ENCODE data around the gene PTTG1IP.

The PTTG1IP gene

DNA sequence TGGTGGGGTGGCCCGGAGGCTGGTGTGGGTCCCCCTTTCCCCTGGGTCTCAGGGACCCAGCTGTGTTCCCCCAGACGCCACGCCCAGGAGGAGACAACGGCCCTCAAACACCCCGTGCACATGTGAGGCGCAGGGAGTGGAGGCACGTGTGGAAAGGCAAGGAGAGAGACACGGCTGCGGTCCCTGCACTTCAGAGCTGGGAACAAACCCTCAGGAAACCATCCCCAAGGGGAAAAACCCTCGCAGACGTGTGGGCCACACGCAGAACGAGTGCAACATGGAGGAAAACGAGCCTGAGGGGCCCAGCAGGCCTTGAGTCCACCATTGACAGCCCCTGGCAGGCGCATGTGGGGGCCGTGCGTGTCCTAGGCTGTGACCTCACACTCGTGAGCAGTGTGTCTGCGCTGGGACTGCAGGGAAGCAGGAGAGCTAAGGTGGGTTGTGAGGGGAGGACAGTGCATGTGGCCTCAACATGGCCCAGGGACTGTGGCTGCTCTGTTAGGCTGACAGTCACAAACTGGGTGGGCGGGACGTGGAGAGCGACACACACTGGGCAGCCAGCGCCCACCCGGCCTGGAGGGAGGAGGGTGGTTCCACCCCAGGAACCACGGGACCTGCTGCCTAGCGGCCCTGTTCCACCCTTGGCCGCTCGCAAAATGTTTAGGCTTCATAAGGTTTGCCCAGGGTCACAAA is 27.2 kb upstream of the PTTG1IP start:
- Histone ChIP-seq H3K9ac (ENCODE audit: low read length in 2 of 2) (no peak overlapping the region), H3K4me1 (ENCODE audit: control insufficient read depth, insufficient read depth, low read length) (no peaks in the 10 kb centered on the region), H3K36me3 (ENCODE audit: control insufficient read depth in 2 of 2, insufficient read depth in 2 of 2, low read length in 2 of 2) (peaks cover 0 to 11% of the 10 kb centered on the region in 2 donors), H3K27me3 (ENCODE audit: control insufficient read depth in 1 of 2, insufficient read depth in 2 of 2, low read length in 2 of 2) (no peaks in the 10 kb centered on the region), H3K27ac (ENCODE audit: low read length) (no peak overlapping the region), H3K9me3 (ENCODE audit: control insufficient read depth in 2 of 2, low read length in 2 of 2) (no peaks in the 10 kb centered on the region), H3K4me3 (ENCODE audit: low read length in 2 of 2) (no peak overlapping the region)

DNA sequence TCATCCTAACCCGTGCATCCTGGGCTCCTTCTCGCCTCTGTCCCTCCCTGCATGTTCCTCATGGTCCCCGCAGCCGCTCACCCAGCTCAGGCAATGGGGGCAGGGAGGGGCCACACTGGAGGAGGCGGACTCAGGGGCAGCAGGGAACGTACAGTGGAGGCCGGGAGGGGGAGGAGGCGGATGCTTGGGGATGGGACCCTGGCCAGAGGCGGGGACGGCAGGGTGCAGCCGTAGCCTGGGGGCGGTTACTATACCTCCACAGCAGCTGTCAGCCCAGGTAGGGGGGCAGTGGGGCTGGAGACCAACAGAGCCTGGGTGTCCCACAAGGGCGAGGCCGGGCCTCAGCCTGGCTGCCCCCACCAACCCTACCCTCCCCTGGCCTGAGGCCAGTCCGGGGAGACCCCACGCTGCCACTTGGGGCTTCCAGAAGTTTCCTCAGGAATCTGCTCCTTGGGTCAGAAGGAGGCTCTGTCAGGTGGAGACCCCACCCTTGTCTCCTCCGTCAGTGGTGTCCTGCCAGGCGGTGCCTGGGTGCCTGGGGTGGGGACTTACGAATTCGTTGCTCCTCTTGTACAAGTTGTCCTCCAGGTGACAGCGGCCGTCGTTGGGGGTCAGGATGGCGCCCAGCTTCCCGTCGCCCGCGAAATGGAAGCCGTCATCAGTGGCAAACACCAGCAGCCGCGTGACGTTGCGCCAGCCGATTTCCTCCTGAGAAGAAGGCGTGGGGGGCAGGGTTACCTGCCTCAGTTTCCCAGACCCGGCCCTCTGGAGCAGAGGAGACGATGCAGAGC is 26.5 kb upstream of the PTTG1IP start:
- Histone ChIP-seq H3K4me3 (ENCODE audit: low read length in 2 of 2) (no peak overlapping the region), H3K4me1 (ENCODE audit: control insufficient read depth, insufficient read depth, low read length) (no peaks in the 10 kb centered on the region), H3K9ac (ENCODE audit: low read length in 2 of 2) (no peak overlapping the region), H3K9me3 (ENCODE audit: control insufficient read depth in 2 of 2, low read length in 2 of 2) (no peaks in the 10 kb centered on the region), H3K27ac (ENCODE audit: low read length) (no peak overlapping the region), H3K27me3 (ENCODE audit: control insufficient read depth in 1 of 2, insufficient read depth in 2 of 2, low read length in 2 of 2) (no peaks in the 10 kb centered on the region), H3K36me3 (ENCODE audit: control insufficient read depth in 2 of 2, insufficient read depth in 2 of 2, low read length in 2 of 2) (peaks cover 0 to 11% of the 10 kb centered on the region in 2 donors)

DNA sequence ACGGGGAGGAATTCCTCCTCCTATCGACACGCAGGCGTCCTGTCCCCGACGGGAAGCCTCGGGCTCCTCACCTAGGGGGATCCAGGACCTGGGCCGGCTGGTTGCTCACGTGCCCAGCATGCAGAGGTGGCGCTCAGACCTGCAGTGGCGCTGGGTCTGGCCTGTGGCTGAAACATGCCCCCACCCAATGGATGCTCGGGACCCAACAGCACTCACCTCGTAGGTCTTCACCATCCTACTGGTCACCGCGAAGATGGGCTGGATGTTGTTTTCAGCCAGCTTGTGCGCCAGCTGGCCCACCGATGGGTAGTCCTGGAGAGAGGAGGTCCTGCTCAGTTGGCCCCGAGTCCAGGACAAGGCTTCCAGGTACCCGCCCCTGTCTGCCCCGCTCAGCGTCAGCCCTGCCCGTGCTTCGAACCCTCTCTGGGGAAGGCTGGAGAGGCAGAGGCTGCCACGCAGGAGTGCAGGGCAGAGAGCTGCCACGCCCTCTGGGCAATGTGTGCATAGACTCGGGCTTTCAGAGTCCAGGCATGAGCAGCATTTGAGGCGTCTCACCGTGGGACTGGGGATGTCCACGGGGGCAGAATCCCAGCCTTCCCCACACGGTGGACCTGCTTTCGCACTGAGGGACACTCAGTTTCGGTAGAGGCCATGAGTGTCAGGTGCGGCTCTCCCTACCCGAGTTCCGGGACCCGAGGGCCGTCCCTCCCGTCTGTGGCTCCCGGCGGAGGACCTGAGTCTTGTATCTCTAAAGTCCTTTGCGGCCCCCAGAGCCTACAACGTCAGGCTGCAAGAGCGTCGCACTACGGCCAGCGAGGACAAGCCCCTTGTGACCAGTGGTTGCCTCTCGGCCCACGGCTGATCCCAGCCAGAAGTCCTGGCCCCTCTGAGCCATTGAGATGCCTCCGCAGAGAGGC is 25.6 kb upstream of the PTTG1IP start:
- H3K27me3 ChIP-seq (ENCODE audit: control insufficient read depth in 1 of 2, insufficient read depth in 2 of 2, low read length in 2 of 2) = no peaks in the 10 kb centered on the region
- H3K27ac ChIP-seq (ENCODE audit: low read length) = no peak overlapping the region
- H3K4me1 ChIP-seq (ENCODE audit: control insufficient read depth, insufficient read depth, low read length) = no peaks in the 10 kb centered on the region
- H3K36me3 ChIP-seq (ENCODE audit: control insufficient read depth in 2 of 2, insufficient read depth in 2 of 2, low read length in 2 of 2) = peaks cover 0 to 11% of the 10 kb centered on the region in 2 donors
- no peak overlapping the region for H3K4me3 ChIP-seq (ENCODE audit: low read length in 2 of 2)
- no peak overlapping the region for H3K9ac ChIP-seq (ENCODE audit: low read length in 2 of 2)
- H3K9me3 ChIP-seq (ENCODE audit: control insufficient read depth in 2 of 2, low read length in 2 of 2) = no peaks in the 10 kb centered on the region

DNA sequence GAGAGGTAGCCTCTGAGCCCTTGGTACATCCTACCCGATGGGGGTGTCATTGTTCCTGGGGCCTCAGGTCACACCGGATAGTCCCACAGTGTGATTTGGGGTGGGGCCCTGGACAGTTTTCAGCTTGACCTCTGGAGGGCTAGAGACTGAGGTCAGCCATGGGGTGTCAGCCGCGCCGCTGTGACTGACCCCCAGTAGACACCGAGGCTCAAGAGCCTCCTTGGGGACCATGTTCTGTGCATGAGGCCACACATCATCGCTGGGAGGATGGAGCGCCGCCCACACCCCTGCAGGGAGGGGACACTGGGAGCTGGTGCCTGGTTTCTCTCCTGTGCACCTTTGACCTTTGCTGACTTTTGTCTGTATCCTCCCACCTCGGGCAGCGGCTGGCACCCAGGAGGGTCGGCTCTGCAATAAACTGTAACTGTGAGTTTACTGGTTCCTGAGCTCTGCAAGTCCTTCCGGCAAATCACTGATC is 24.6 kb upstream of the PTTG1IP start:
- Histone ChIP-seq H3K4me3 (ENCODE audit: low read length in 2 of 2) (no peak overlapping the region), H3K9ac (ENCODE audit: low read length in 2 of 2) (no peak overlapping the region), H3K36me3 (ENCODE audit: control insufficient read depth in 2 of 2, insufficient read depth in 2 of 2, low read length in 2 of 2) (peaks cover 0 to 11% of the 10 kb centered on the region in 2 donors), H3K4me1 (ENCODE audit: control insufficient read depth, insufficient read depth, low read length) (no peaks in the 10 kb centered on the region), H3K9me3 (ENCODE audit: control insufficient read depth in 2 of 2, low read length in 2 of 2) (no peaks in the 10 kb centered on the region), H3K27ac (ENCODE audit: low read length) (no peak overlapping the region), H3K27me3 (ENCODE audit: control insufficient read depth in 1 of 2, insufficient read depth in 2 of 2, low read length in 2 of 2) (peaks cover 0 to 2% of the 10 kb centered on the region in 2 donors)

DNA sequence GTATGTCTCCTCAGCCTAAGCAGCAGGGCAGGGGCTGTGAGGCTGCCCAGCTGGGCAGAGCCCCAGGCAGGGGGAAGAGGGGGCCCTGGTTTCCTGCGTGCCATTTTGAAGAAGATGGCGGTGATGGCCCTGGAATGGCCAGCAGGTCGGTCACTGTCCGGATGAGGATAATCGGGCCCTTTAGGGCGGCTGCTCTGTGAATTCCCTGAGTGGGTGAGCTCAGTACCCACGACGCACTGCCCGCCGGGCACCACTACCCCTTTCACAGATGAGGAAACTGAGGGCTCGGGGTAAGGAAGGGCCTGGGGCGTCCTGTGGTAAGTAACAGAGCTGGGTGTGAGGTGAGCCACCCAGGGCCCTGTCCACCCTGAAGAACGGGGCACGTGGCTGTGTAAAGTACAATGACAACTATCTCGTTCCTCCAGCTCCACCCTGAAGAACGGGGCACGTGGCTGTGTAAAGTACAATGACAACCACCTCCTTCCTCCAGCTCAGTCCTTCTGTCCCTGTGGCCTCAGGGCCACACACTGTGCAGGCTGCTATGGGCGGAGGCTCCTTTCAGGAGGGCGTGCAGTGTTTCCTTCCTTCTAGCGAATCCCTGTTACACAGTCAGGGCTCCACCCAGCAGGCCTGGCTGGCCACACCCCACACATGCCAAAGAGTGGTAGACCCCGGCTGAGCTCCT is 24.0 kb upstream of the PTTG1IP start:
- Histone ChIP-seq H3K27ac (ENCODE audit: low read length) (no peak overlapping the region), H3K36me3 (ENCODE audit: control insufficient read depth in 2 of 2, insufficient read depth in 2 of 2, low read length in 2 of 2) (peaks cover 0 to 9% of the 10 kb centered on the region in 2 donors), H3K27me3 (ENCODE audit: control insufficient read depth in 1 of 2, insufficient read depth in 2 of 2, low read length in 2 of 2) (peaks cover 0 to 2% of the 10 kb centered on the region in 2 donors), H3K4me1 (ENCODE audit: control insufficient read depth, insufficient read depth, low read length) (no peaks in the 10 kb centered on the region), H3K9me3 (ENCODE audit: control insufficient read depth in 2 of 2, low read length in 2 of 2) (no peaks in the 10 kb centered on the region), H3K4me3 (ENCODE audit: low read length in 2 of 2) (no peak overlapping the region), H3K9ac (ENCODE audit: low read length in 2 of 2) (no peak overlapping the region)

DNA sequence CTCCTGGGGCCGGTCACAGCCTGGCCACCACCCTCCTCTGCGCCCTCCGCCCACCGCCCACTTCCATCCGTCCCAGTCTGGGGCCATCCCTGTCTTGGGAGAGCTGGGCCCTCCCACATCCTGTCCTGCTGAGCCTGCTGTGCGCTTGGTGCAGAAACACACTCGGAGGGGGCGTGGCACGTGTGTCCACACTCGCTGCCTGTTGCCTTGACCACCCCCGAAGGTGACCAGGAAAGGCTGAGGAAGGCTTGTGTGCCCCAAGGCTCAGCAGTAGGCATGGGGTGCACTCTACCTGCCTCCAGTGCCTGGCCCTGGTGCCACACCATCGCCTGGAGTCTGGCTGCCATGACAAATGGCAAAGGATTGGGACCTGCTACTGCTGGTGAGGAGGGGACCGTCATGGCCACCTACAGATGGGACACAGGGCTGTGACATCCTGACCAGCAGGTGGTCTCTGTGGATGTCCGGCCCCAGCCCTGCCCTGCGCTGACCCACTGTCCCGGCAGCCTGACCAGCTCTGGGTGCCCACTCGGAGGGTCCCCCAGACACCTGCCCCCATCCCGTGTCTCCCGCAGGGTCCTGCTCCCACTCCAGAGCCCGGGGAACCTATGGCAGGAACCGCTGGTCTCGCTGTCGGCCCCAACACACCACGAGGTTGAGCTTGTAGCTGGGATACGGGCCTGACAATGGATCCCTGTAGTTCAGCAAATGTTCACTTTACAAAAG is 23.2 kb upstream of the PTTG1IP start:
- H3K27me3 ChIP-seq (ENCODE audit: control insufficient read depth in 1 of 2, insufficient read depth in 2 of 2, low read length in 2 of 2) = peaks cover 0 to 6% of the 10 kb centered on the region in 2 donors
- no peaks in the 10 kb centered on the region for H3K9me3 ChIP-seq (ENCODE audit: control insufficient read depth in 2 of 2, low read length in 2 of 2)
- peaks cover 0 to 2% of the 10 kb centered on the region in 2 donors for H3K36me3 ChIP-seq (ENCODE audit: control insufficient read depth in 2 of 2, insufficient read depth in 2 of 2, low read length in 2 of 2)
- no peak overlapping the region for H3K4me3 ChIP-seq (ENCODE audit: low read length in 2 of 2)
- H3K4me1 ChIP-seq (ENCODE audit: control insufficient read depth, insufficient read depth, low read length) = no peaks in the 10 kb centered on the region
- no peak overlapping the region for H3K27ac ChIP-seq (ENCODE audit: low read length)
- no peak overlapping the region for H3K9ac ChIP-seq (ENCODE audit: low read length in 2 of 2)

DNA sequence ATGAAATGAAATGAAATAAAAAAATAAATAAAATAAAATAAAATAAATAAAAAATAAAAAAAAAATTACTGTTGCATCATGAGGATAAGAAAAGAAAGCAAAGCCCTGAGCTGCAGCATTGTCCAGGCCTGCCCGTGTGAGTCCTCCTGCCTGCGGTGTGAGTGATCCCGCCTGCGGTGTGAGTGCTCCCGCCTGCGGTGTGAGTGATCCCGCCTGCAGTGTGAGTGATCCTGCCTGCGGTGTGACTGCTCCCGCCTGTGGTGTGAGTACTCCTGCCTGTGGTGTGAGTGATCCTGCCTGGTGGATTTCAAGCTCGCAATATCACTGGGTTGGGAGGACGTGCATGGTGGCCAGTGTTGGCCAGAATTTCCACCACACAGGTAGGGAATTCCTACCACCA is 22.4 kb upstream of the PTTG1IP start:
- no peaks in the 10 kb centered on the region for H3K4me1 ChIP-seq (ENCODE audit: control insufficient read depth, insufficient read depth, low read length)
- H3K27ac ChIP-seq (ENCODE audit: low read length) = no peak overlapping the region
- no peaks in the 10 kb centered on the region for H3K9me3 ChIP-seq (ENCODE audit: control insufficient read depth in 2 of 2, low read length in 2 of 2)
- no peak overlapping the region for H3K4me3 ChIP-seq (ENCODE audit: low read length in 2 of 2)
- H3K36me3 ChIP-seq (ENCODE audit: control insufficient read depth in 2 of 2, insufficient read depth in 2 of 2, low read length in 2 of 2) = no peaks in the 10 kb centered on the region
- peaks cover 0 to 12% of the 10 kb centered on the region in 2 donors for H3K27me3 ChIP-seq (ENCODE audit: control insufficient read depth in 1 of 2, insufficient read depth in 2 of 2, low read length in 2 of 2)
- no peak overlapping the region for H3K9ac ChIP-seq (ENCODE audit: low read length in 2 of 2)

DNA sequence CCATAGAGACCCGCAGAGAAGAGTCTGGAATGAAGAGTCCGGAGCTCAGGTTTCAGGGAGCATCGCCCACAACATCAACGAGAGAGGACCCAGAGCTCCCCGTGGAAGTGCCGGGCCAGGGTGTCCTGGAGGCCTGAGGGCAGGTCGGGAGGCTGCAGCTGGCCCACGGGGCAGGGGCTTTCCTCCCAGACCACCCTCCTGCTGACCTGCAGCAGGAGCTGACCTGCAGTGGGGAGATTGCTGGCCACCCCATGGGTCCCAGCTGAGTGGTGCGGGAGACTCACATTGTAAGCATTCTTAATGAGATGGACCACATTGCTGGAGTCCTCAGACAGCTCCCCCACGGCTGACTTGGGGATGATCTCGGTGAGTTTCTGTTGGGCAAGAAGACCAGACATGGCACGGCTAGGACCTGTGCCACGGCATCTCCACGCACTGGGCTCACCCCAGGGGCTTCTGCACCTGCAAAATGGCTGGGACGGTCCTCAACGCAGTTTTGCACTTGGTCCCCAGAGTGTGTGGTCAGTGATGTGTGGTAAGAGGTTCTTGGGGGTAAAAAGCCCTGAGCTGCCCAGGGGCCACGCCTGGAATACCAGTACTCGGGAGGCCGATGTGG is 21.3 kb upstream of the PTTG1IP start:
- H3K27me3 ChIP-seq (ENCODE audit: control insufficient read depth in 1 of 2, insufficient read depth in 2 of 2, low read length in 2 of 2) = peaks cover 0 to 12% of the 10 kb centered on the region in 2 donors
- no peak overlapping the region for H3K27ac ChIP-seq (ENCODE audit: low read length)
- no peaks in the 10 kb centered on the region for H3K9me3 ChIP-seq (ENCODE audit: control insufficient read depth in 2 of 2, low read length in 2 of 2)

DNA sequence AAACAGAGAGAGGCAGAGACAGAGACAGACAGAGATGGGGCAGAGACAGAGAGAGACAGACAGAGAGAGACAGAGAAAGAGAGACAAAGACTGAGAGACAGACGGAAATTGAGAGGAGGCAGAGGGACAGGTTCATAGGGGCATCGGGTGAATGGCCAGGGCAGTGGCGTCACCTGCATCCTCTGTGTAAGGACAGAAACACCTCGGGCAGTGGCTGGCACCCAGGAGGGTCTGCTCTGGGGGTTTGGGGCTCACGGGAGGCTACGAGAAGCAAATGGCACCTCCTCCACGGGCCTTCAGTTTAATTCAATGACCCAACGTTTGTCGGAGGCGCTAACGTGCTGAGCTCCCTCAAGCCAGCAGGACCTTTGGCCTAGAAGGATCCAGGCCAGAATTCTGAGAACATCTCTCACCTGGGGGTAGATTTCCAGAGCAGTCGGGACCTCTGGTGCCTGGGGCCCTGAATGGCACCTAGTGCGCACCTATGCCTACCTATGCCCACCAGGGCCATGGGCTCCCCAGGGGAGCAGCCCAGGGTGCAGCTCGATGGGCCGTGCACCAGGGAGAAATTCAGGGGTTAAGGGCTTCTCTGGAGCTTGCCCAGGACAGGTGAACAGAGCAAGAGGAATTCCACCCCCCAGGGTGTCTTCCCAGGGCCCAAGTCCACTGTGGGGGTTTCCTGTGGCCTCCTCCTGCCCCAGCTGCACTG is 20.6 kb upstream of the PTTG1IP start:
- Histone ChIP-seq H3K27me3 (ENCODE audit: control insufficient read depth in 1 of 2, insufficient read depth in 2 of 2, low read length in 2 of 2) (peaks cover 0 to 12% of the 10 kb centered on the region in 2 donors), H3K27ac (ENCODE audit: low read length) (no peak overlapping the region), H3K36me3 (ENCODE audit: control insufficient read depth in 2 of 2, insufficient read depth in 2 of 2, low read length in 2 of 2) (no peaks in the 10 kb centered on the region)

More for the DNA sequence above, 21.3 kb upstream of the PTTG1IP start:
- Histone ChIP-seq H3K4me3 (ENCODE audit: low read length in 2 of 2) (no peak overlapping the region), H3K4me1 (ENCODE audit: control insufficient read depth, insufficient read depth, low read length) (no peaks in the 10 kb centered on the region), H3K36me3 (ENCODE audit: control insufficient read depth in 2 of 2, insufficient read depth in 2 of 2, low read length in 2 of 2) (no peaks in the 10 kb centered on the region), H3K9ac (ENCODE audit: low read length in 2 of 2) (no peak overlapping the region)

More for the DNA sequence above, 20.6 kb upstream of the PTTG1IP start:
- Histone ChIP-seq H3K4me1 (ENCODE audit: control insufficient read depth, insufficient read depth, low read length) (no peaks in the 10 kb centered on the region), H3K4me3 (ENCODE audit: low read length in 2 of 2) (no peak overlapping the region), H3K9ac (ENCODE audit: low read length in 2 of 2) (no peak overlapping the region), H3K9me3 (ENCODE audit: control insufficient read depth in 2 of 2, low read length in 2 of 2) (no peaks in the 10 kb centered on the region)
